HG02981 (cell line): ENCODE measurements around the gene GP9.

Experiments used
- ATAC-seq: cut with Tn5 transposase; IDR thresholded peaks from one replicate; pipeline ENCODE4 v1.9.1; 2021; ENCODE audit warnings: mild to moderate bottlenecking, moderate library complexity; ENCODE audit not compliant: unreplicated experiment

The GP9 gene

DNA sequence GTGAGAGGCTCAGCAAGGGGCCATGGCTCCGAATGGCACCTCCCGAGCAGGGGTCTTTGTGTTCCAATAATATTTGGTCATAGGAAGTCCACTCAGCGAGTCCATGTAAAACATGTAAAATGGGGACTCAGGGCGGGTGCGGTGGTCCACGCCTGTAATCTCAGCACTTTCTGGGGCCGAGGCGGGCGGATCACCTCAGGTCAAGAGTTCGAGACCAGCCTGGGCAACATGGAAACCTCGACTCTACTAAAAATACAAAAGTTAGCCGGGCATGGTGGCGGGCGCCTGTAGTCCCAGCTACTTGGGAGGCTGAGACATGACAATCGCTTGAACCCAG, 33.1 kb upstream of the GP9 start:
- ATAC-seq, result no peak

DNA sequence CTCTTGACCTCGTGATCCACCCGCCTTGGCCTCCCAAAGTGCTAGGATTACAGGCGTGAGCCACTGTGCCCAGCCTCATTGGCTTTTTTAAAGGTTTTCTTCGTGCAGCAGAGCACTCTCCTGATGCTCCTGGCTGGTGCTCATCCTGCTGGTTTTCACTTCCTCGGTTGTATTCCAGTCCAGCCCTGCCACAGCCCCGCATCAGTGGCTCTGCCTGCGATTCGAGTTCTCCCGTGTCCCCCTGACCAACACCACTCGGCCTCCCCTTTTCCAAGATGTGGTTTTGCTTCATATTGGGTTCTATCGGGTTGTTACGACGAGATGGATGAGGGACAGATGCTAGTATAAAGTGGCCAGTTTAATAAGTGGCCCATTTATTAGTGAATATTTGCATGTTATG, 31.7 kb upstream of the GP9 start:
- ATAC-seq, result no peak

DNA sequence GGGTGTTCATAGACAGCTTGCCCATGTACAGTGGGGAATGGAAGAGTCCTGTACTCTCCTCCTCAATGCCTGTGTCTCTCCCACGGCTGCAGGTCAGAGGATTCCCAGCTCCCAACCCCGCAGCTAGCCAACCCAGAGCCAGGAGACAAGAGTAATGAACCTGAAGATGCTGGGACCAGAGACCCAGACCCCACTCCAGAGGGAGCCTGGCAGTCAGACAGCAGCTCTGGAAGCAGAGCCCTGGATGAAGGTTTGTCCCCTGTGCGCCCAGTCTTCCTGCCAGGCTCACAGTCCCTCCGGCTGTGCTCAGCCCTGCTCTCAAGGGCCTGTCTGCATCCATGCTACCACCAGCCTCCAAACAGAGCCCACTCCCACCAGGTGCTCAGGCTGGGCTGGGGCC, 30.0 kb upstream of the GP9 start:
- no peak for ATAC-seq

DNA sequence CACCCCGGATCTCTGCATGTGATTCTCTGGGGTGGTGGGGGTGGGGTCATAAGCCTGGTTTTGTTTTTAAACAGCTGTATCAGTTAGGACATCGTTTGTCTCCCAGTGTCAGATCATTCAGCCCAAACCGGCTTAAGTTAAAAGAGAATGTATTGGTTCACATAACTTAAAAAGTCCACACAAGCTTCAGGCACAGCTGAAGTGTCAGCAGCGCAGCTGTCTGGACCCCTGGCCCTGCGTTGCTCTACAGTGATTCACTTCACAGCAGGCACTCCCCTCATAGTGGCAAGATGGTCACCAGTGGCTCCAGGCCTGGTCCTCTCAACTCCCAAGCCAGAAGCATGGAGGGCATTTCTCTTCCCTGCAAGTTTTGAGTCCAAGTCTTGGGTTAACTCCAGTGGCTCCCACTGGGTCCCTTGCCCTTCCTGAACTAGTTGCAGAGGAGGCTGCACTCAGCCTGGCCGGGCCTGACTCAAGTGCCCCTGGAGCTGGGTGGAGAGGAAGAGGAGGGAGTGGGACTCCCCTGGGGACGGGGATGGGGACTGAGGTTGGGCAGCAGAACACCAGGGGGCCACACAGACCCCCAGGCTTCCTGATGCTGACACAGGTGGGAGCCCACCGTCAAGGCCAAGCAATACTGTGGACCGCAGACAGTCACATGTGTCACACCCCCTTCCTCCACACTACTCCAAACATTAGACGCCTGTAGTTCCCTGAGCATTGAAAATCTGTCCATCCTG, 28.9 kb upstream of the GP9 start:
- ATAC-seq, result no peak

DNA sequence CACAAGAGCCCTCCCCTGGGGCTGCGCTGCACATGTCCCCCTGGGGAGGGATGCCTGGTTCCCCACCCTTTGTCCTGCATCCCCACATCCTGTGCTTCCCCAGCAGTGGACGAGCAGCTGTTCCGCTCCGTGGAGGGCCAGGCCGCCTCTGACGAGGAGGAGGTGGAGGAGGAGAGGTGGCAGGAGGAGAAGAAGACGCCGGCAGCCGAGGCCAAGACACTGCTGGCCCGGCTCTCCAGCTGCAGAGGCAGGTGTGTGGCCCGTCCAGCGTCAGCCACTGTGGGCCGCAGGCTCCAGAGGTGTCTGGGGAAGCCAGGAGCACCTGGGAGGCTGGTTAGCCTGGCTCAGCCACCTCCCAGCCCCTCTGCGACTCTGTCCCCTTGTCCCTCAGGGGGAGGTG, 27.9 kb upstream of the GP9 start:
- ATAC-seq, result no peak

DNA sequence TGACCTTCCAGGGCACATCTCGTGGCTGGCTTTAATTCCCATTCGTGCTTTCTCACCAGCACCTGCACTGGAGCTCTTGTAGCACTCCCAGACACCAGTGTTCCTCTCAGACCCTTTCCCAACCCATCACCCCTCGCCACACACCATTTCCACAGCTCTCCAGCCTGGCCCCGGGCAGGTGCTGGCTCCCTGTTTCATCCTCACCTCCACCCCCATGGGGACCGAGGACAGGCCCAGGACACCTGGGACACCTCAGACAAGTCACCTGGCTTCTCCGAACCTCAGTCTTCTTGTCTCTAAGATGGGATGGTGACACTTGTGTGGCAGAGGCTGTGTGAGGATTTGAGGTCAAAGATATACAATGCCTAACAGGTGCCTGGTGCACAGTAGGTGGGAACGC, 27.4 kb upstream of the GP9 start:
- no peak for ATAC-seq

DNA sequence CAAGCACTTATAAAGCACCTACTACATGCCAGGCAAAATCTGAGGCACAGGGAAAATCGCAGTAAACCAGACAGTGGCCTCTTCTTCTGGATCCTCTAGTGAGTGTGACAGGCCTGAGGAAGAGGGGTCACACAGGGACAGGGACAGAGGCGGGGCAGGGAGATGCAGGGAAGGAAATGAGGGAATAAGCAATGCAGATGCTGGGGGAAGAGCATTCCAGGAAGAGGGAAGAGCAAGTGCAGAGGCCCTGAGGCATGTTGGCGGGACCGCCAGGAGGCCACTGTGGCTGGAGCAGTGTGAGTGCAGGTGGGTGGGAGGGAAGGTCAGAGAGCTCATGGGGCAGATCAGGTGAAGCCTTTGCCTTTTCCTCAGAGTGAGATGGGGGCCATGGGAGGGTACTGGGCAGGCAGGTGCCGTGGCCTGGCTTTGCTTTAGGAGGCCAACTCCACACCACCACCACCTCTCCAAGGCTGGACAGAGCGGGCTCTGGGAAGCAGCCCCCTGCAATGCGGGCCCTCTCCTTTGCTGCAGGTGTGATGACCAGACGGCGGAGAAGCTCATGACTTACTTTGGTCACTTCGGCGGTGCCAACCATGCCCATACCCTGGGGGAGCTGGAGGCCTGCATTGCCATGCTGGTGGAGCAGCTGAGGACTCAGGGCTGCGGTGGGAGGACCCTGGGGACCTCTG, 26.8 kb upstream of the GP9 start:
- ATAC-seq, result no peak

DNA sequence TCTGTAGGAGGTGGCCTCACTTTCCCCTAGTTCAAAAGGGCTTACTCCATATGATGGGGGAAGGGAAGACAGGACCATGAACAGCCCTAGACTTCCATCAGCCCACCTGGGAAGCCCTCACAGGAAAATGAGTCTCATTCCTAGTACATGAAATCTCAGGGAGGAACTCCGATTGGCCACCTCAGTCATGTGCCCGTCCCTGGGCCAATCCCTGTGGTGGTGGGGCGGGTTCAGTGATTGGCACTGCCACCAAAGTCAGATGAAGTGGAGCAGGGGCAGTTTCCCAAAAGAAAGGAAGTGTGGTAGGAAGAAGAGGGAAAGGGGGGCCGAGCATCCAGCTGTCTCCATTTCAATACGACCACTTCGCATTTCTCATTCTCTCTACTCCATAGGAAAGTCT, 25.9 kb upstream of the GP9 start:
- no peak for ATAC-seq

DNA sequence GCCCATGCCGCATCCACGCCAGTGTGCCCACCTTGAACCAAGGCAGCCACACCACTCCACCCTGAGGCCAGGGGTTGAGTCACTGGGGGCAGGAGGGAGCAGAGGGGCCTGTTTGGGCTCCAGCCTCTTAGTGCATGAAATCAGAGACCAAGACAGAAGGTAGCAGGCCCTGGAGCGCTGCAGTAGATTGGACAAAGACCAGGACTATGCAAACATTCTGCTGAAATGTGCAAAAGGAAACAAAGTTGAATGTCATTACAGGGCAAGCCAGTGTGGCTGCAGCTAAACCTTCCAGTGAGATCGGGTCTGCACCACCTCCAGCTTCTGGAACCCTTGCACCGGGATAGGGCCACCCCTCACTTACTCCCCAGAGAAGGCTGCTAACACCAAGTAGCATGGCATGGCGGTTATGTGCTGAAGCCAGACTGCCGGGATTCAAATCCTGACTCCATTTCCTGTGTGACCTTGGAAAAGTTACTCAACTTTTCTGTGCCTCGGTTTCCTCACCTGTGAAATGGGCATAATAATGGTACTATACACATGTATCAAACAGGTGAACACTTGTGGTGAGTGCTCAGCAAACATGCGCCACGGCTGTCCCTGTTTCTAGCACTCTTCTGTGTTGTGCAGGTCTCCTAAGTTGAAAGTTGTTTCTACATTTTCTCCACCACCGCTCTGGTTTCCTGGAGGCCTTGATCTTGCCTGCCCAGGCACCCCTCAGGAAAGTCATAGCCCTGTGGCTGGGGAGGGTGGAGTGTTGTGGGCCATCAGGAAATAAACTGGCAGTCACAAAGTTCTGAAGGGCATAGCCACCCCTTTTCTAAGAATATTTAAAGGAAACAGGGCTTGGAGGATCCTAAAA, 25.0 kb upstream of the GP9 start:
- no peak for ATAC-seq

DNA sequence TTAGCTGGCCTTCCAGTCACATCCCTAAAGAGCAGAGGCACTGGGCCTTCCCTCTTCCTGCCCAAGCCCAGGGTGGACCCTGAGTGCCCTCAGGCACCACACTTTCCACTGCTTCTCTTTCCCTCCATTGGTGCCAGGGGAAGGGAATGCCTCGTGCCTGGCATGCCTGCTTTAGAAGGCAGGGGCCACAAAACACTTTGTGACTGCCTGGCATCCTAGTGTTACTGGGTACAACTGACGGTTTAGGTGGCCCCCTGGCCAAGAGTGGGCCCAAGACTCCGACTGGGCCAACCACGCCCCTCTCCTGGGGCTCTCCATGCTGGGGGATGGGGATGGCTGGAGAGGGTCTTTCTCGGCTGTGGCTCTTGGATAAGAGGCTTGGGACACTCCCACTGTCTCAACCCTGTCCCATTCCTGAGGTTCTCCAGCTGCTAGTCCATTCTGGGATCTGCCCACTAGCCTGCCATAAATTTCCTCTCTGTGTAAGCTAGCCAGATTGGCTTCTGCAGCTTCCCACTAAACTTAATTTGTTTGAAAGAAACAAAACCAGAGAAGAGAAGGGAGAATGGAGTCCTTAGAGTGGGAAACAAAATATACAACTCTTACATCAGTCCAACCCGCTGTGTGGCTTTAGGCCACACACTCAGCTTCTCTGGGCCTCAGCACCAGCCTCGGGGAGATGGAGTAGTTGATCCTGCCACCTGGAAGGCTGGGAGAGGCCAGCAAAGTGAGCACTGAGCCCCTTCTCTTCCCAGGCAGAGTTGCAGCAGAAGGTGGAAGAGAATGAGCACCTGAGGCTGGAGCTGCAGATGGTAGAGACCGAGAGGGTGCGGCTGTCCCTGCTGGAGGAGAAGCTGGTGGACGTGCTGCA, 24.1 kb upstream of the GP9 start:
- no peak for ATAC-seq

DNA sequence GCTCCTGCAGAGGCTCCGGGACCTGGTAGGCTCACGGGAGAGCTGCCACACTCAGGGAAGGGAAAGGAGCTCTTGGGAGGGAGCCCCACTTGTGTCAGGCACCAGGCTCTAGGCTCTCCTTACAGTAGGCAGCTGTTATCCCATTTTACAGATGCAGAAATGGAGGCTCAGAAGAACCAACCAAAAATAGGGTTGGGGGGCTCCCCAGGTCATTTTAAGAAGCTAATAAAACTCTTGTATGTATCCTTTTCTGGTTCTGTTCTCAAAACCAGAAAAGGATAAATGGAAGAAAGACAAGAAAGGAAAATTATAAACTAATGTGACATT, 23.5 kb upstream of the GP9 start:
- ATAC-seq, result no peak

DNA sequence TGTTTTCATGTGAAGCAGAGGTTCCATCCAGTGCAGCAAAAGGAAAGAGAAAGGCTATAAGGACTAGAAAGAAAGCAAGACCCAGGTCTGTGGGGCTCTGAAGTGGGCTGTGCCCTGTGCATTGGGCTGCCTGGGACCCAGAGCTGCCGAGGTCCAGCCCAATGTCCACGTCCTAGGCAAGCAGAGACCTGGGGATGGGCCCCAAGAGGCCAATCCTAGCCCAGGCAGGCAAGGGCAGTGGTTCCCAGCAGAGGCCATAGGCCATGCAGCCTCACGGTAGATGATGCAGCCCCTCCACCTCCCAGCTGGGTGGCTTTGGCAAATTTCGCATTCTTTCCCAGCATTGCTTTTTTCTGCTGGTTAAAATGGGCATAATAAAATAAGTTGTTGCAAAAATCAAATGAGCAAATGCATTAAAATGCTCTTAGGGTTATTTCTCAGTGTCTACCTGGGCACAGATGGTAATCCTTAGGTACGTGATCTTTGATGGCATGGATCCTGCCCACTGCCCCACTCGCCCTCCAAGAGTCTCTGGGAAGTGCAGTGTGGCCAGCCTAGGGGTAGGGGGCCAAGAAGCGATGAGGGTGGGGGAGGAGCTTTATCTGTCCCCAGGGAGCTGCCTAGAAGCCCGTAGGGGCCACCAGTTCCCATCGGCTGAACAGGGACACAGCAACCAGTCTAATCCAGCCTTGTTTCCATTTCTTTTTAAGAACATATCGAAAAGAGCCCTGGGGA, 22.3 kb upstream of the GP9 start:
- no peak for ATAC-seq

DNA sequence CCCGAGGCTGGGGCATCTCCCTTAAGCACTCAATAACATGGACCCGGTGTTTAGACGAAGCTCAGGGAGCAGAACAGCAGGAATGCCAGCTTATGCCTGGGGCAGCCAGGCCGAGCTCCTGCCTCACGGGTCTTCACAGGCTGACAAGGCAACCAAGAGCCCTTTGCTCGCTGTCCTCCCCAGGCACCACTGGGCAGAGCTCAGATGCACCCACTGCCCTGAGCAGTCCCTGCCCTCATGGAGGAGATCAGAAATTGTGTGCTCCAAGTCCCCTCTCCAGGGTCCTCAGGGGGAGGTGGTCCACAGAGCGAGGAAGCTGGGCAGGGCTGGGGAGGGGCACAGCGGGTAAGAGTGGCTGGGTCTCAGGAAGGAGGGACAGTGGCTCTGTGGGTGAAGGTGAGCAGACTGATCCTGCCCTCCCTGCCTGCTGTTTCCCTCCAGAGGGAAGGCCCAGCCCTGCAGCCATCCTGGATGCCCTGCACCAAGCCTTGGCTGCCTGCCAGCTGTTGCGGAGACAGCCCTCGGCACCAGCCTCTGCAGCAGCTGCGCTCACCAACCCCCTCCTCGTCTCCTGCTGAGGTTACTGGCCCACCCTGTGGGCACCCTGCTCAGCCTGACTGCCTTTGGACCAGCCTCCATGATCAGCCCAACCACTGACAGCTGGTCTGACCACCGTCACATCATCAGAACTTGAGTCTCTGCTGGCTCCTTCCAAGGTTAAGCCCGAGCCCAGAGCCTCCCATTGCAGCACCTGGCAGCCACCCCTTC, 21.1 kb upstream of the GP9 start:
- ATAC-seq, result no peak

DNA sequence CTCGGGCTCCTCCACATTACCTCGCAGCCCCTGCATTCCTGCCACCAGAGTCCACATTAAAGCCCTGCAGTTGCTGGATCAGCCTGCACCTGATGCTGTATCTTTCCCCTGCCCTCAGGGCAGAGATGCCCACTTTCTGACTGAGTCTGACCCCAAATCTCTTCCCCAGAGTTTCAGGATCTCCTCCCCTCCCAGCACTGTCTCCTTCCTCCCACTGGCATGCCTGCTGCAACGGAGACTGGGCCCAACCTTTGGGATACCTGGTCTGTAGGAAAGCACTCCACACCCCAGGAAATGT, 20.6 kb upstream of the GP9 start:
- ATAC-seq, result no peak

DNA sequence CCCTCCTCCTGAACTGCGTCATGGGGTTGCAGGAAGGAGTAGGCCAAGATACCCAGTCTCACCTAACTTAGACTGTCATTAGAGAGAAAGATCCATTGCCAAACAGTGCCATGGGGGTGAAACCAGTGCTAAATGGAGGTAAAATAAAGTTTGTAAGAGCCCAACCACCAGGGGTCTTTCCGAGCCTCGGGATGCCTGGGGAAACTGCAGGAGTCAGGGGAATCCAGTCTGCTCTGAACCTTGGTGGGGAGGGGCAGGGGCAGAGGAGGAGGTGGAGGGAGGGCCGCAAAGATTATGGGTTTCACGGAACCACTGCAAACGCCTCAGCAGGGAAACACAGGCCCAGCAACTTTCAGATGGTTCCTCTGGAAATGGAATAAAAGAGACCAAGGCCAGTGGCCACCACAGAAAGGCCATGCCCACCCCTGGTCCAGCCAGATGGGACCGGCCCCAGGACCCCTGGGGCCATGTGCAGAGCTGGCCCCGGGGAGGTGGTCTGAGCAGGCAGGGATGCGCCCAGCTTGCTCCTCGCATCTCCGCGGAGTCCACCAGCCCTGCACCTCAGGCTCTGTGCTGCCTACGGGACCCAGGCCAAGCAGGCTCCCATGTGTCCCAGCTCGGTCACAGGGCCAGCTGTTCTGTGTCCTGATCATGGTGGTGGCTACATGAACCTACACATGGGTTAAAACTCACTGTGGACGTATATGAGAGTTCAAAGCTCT, 19.8 kb upstream of the GP9 start:
- no peak for ATAC-seq

DNA sequence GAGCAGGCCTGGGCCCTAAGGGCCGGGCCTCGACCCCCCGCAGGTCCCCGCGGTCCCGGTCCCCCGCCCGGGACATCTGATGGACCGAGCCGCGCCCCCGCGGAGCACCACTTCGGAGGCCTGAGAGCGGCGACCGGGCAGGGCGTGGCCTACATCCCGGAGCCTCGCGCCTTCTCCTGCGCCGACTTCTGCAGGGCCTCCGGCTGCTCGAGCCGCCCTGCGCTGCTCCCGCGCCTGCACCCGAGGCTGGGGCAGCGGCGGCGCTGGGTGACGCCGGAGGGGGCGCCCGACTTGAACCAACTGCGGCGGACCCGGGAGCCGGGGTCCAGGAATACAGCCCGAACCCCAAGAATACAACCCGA, 14.9 kb upstream of the GP9 start:
- no peak for ATAC-seq

DNA sequence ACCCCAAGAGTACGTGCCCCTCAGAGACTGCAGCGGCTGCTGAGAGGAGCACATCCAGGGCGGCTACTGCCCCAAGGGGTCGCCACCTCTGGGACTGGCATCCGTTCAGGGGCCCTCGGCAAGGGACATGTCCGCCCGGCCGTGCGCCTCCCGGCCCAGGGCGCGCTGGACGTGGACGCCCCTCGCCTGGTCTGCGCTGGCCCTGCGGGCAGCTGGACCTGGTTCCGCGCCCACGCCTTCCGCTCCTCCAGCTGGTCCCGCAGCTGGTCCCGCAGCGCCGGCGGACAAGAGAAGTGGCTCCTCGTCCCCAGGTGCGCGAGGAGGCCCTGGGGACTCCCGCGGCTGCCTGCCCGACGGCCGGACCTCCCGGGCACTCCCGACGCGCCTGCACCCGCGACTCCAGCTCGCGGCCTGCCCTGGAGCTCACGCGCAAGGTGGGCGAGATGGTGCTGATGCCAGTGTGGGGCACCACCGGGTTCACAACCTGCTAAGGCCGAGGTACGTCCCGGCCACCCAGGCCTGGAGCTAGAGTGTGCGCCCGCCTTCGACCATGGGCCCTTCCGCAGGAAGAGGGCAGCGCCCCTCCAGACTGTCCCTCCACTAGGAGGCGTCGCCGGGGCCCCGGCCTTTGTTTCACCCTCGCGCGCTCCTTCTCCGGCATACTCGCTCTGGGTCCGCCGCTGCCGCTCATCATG, 14.4 kb upstream of the GP9 start:
- no peak for ATAC-seq

DNA sequence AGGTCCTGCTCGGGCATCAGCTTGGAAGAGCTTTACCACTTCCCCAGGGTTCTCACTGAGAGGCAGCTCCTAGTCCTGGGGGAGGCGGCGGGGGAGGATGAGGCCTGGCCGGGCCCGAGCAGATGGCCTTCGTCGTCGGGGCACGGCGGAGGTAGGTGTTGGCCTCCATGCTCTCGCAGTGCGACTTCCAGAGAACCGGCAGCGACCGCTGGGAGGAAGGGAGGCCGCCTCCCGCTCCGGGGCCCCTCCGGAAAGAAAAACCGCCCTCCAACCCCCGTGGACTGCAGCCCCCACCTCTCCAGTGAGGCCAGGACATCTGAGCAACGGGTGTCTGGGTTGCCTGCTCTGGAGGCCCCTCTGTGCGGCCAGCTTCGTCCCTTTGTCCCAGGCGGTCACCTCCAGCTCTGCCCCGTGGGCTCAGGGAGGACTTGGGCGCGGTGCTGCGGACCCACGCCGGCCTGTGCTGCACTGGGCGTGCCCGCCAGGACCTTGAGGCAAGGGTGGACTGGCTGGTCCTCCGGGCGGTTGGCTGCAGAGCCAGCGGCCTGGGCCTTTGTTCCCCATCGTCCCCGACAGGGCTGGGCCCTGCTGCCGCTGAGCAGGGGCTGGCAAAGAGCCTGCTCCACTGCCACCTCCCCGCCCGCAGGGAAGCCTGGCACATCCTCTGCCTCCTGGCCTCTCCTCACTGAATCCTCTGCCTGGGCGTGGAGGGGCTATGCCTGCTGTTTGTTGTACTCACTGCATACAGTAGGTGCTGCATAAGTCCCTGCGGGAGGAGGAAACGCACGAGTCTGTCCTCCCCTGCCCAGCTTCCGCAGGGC, 13.6 kb upstream of the GP9 start:
- no peak for ATAC-seq
